GM23338 (cell line): ENCODE data around the gene PGP. TPM values are rescaled to one million over a fixed set of nuclear protein-coding genes. Genes with fewer than 3 reads are reported as not detected.

Experiments used
- ATAC-seq: fragments of 200-7000 bp; cut with Tn5 transposase; 3 replicates; pipeline ENCODE4 v1.9.1; 2020
- DNase-seq: peaks from one replicate; pipeline ENCODE4 v3.0.0-alpha.2; 2015; ENCODE audit warnings: low spot score
- H2AFZ ChIP-seq: fragments of 200-600 bp; sonication (generic); 2 replicates; pipeline ENCODE4 v1.8.0; 2016; ENCODE audit warnings: antibody characterized with exemption, mild to moderate bottlenecking, moderate library complexity
- H3F3A ChIP-seq: fragments of 200-600 bp; sonication (generic); replicated peaks from 2 replicates; pipeline ENCODE4 v1.8.0; 2017; ENCODE audit warnings: antibody characterized with exemption, mixed run types, low read depth
- H3K27ac ChIP-seq: fragments of 200-600 bp; sonication (generic); 2 replicates; pipeline ENCODE4 v1.6.1; 2016; ENCODE audit warnings: low read depth
- H3K27me3 ChIP-seq: fragments of 200-600 bp; sonication (generic); 2 replicates; pipeline ENCODE4 v1.8.0; 2016; ENCODE audit warnings: mild to moderate bottlenecking, mixed run types, moderate library complexity; ENCODE audit not compliant: insufficient read depth
- H3K36me3 ChIP-seq: fragments of 200-600 bp; sonication (generic); 2 replicates; pipeline ENCODE4 v1.8.0; 2016; ENCODE audit warnings: mild to moderate bottlenecking; ENCODE audit not compliant: insufficient read depth
- H3K4me1 ChIP-seq: fragments of 200-600 bp; sonication (generic); 2 replicates; pipeline ENCODE4 v1.8.0; 2016; ENCODE audit warnings: mild to moderate bottlenecking, moderate library complexity; ENCODE audit not compliant: insufficient read depth
- H3K4me2 ChIP-seq: fragments of 200-600 bp; sonication (generic); 2 replicates; pipeline ENCODE4 v1.7.1; 2017; ENCODE audit warnings: mixed run types
- H3K4me3 ChIP-seq: fragments of 200-600 bp; sonication (generic); 2 replicates; pipeline ENCODE4 v1.6.1; 2016; ENCODE audit warnings: mixed run types
- H3K79me2 ChIP-seq: fragments of 200-600 bp; sonication (generic); replicated peaks from 2 replicates; pipeline ENCODE4 v1.8.0; 2017; ENCODE audit warnings: mild to moderate bottlenecking; ENCODE audit not compliant: insufficient read depth
- H3K9me2 ChIP-seq: fragments of 200-600 bp; sonication (generic); 2 replicates; pipeline ENCODE4 v1.8.0; 2017; ENCODE audit not compliant: insufficient read depth
- H4K20me1 ChIP-seq: fragments of 200-600 bp; sonication (generic); replicated peaks from 2 replicates; pipeline ENCODE4 v1.8.0; 2017; ENCODE audit warnings: mild to moderate bottlenecking; ENCODE audit not compliant: insufficient read depth
- H3K27ac Mint-ChIP-seq: 2 replicates; pipeline ENCODE4 v1.8.0; 2020; ENCODE audit warnings: inconsistent platforms, mild to moderate bottlenecking, moderate library complexity, mixed read lengths
- H3K27me3 Mint-ChIP-seq: 3 replicates; pipeline ENCODE4 v1.8.0; 2022; ENCODE audit warnings: low read depth, mild to moderate bottlenecking, moderate library complexity, mixed read lengths, inconsistent platforms; ENCODE audit not compliant: insufficient read depth, poor library complexity
- H3K36me3 Mint-ChIP-seq: 3 replicates; pipeline ENCODE4 v1.8.0; 2021; ENCODE audit warnings: low read depth, mild to moderate bottlenecking, inconsistent platforms, moderate library complexity, mixed read lengths
- H3K4me1 Mint-ChIP-seq: 3 replicates; pipeline ENCODE4 v1.8.0; 2020; ENCODE audit warnings: mild to moderate bottlenecking, inconsistent platforms, mixed read lengths
- H3K4me3 Mint-ChIP-seq: 3 replicates; pipeline ENCODE4 v1.8.0; 2021; ENCODE audit warnings: moderate library complexity, mild to moderate bottlenecking, inconsistent platforms, mixed read lengths
- H3K9me3 Mint-ChIP-seq: 3 replicates; pipeline ENCODE4 v1.8.0; 2020; ENCODE audit warnings: moderate library complexity, mild to moderate bottlenecking, inconsistent platforms, mixed read lengths
- CREB1 ChIP-seq: fragments of 250-450 bp; sonication (Bioruptor Pico); IDR thresholded peaks from 2 replicates; pipeline ENCODE4 v1.5.0; 2020; ENCODE audit warnings: low read depth, mild to moderate bottlenecking, moderate library complexity
- CTCF ChIP-seq, 2 experiments: fragments of 200-600 bp in 1 of 2; sonication (generic) in 1 of 2; conservative IDR thresholded peaks; 2 replicates each; pipeline versions ENCODE4 v1.5.1 to v1.6.1; 2016 to 2017; ENCODE audit warnings: antibody characterized with exemption in 2 of 2, low read depth in 2 of 2, mild to moderate bottlenecking in 2 of 2, moderate library complexity in 1 of 2
- EZH2 ChIP-seq: fragments of 200-600 bp; sonication (generic); IDR thresholded peaks from one replicate; pipeline ENCODE4 v1.8.0; 2017; ENCODE audit warnings: antibody characterized with exemption, mild to moderate bottlenecking, low read depth; ENCODE audit not compliant: unreplicated experiment
- EZH2phosphoT487 ChIP-seq: fragments of 200-600 bp; sonication (generic); IDR thresholded peaks from one replicate; pipeline ENCODE4 v1.8.1; 2018; ENCODE audit warnings: antibody characterized with exemption; ENCODE audit not compliant: unreplicated experiment
- JUNB ChIP-seq: IDR thresholded peaks from one replicate; pipeline ENCODE4 v1.6.1; 2016; ENCODE audit warnings: antibody characterized with exemption; ENCODE audit not compliant: unreplicated experiment
- NANOG ChIP-seq: IDR thresholded peaks from 2 replicates; pipeline ENCODE4 v1.6.1; 2016; ENCODE audit warnings: antibody characterized with exemption, borderline replicate concordance
- POLR2AphosphoS5 ChIP-seq: IDR thresholded peaks from 2 replicates; pipeline ENCODE4 v1.6.1; 2016; ENCODE audit warnings: antibody characterized with exemption, low read depth
- REST ChIP-seq: IDR thresholded peaks from one replicate; pipeline ENCODE4 v1.6.1; 2018; ENCODE audit warnings: antibody characterized with exemption; ENCODE audit not compliant: unreplicated experiment
- STAT1 ChIP-seq: IDR thresholded peaks from one replicate; pipeline ENCODE4 v1.6.1; 2016; ENCODE audit warnings: antibody characterized with exemption; ENCODE audit not compliant: unreplicated experiment
- ZNF114 ChIP-seq: fragments of 250-450 bp; sonication (Bioruptor Pico); IDR thresholded peaks from 2 replicates; pipeline ENCODE4 v1.5.0; 2020; ENCODE audit warnings: mild to moderate bottlenecking, moderate library complexity
- ZNF331 ChIP-seq: fragments of 250-450 bp; sonication (Bioruptor Pico); IDR thresholded peaks from 2 replicates; pipeline ENCODE4 v1.5.0; 2020; ENCODE audit warnings: low read depth, mild to moderate bottlenecking, moderate library complexity
- ZNF462 ChIP-seq: fragments of 250-450 bp; sonication (Bioruptor Pico); IDR thresholded peaks from 2 replicates; pipeline ENCODE4 v1.5.0; 2020; ENCODE audit warnings: mild to moderate bottlenecking, moderate library complexity
- polyA plus RNA-seq: library from polyadenylated mRNA; unstranded; fragments of >200 nt; fragmentation: Nextera tagmentation; extraction: Ambion mirVana; gene quantifications from 2 replicates; pipeline ENCODE4 v1.2.1, GENCODE V29; 2016
- total RNA-seq: library from RNA; depleted of rRNA; stranded (reverse); fragments of >200 nt; shearing (Covaris generic); gene quantifications from 2 replicates; pipeline ENCODE4 v1.2.3, GENCODE V29; 2014
- TF ChIP-seq, protein P1 (sequence below): IDR thresholded peaks from 2 replicates; pipeline ENCODE4 v1.6.1; 2016; ENCODE audit warnings: antibody characterized with exemption

The PGP gene
- total and polyA plus RNA-seq, 2 experiments from 2014 or later, result 44.4 to 80.3 TPM

- Mint-ChIP-seq H3K36me3 (peaks cover 30% of the 10 kb centered on the region), H3K27ac (no peak overlapping the region), H3K27me3 (peaks cover 16% of the 10 kb centered on the region), H3K9me3 (no peaks in the 10 kb centered on the region), H3K4me1 (peaks cover 2% of the 10 kb centered on the region; the same call in 1 of the 3 replicates), H3K4me3 (no peak overlapping the region)
- no peaks in the 10 kb centered on the region; the same call in 1 of the 2 replicates for H3K36me3 ChIP-seq
- no peaks in the 10 kb centered on the region for H3K9me2 ChIP-seq
- TF ChIP-seq JUNB, result no peak
- TF ChIP-seq EZH2phosphoT487, result no peak
- no peak for TF ChIP-seq ZNF331 (CRISPR knock-in tag)
- no peak for TF ChIP-seq NANOG
- TF ChIP-seq ZNF462 (CRISPR knock-in tag), result no peak
- TF ChIP-seq REST, result no peak
- TF ChIP-seq POLR2AphosphoS5, result no peak
- TF ChIP-seq CTCF (conservative IDR thresholded peaks at IDR 0.05; ENCODE audit: low read depth in 2 of 2), result no peak
- TF ChIP-seq CREB1 (CRISPR knock-in tag), result no peak
- TF ChIP-seq, protein P1, sequence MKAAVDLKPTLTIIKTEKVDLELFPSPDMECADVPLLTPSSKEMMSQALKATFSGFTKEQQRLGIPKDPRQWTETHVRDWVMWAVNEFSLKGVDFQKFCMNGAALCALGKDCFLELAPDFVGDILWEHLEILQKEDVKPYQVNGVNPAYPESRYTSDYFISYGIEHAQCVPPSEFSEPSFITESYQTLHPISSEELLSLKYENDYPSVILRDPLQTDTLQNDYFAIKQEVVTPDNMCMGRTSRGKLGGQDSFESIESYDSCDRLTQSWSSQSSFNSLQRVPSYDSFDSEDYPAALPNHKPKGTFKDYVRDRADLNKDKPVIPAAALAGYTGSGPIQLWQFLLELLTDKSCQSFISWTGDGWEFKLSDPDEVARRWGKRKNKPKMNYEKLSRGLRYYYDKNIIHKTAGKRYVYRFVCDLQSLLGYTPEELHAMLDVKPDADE, result no peak
- no peak for TF ChIP-seq STAT1
- TF ChIP-seq EZH2, result no peak
- TF ChIP-seq ZNF114 (CRISPR knock-in tag), result no peak
- no peak overlapping the region for H3K27ac ChIP-seq
- 0 out of 2 replicates have a peak, but pooled peaks cover 19% of the 10 kb centered on the region for H3F3A ChIP-seq
- H3K79me2 ChIP-seq, result no peaks in the 10 kb centered on the region; the same call in 1 of the 2 replicates
- H3K4me3 ChIP-seq, result no peak overlapping the region
- no peak for ATAC-seq
- no peak overlapping the region for H3K4me2 ChIP-seq
- H2AFZ ChIP-seq, result no peak overlapping the region
- DNase-seq, result no peak
- H4K20me1 ChIP-seq, result no peaks in the 10 kb centered on the region; the same call in 1 of the 2 replicates
- H3K4me1 ChIP-seq, result no peaks in the 10 kb centered on the region
- H3K27me3 ChIP-seq, result no peaks in the 10 kb centered on the region
These were observed 40.7 kb downstream of the PGP start for GRCh38 chr16:2173916-2174315.
